RPMI8226 (cell line): Measurements from ENCODE around the gene HES3.
"Not testable (repeated sequence)": the region's sequence is repeated elsewhere in the genome, so short reads cannot be mapped to it uniquely, and the experiment has no call there.

Experiments used
- DNase-seq: peaks from one replicate; pipeline ENCODE4 v3.0.0-alpha.2; 2015

Gene HES3

GRCh38 chr1:6219641-6220040 is 24.3 kb upstream of the HES3 start:
- not testable (repeated sequence) for DNase-seq

- DNase-seq: no peak
Measured at GRCh38 chr1:6220236-6220635, 23.7 kb upstream of the HES3 start.

DNA sequence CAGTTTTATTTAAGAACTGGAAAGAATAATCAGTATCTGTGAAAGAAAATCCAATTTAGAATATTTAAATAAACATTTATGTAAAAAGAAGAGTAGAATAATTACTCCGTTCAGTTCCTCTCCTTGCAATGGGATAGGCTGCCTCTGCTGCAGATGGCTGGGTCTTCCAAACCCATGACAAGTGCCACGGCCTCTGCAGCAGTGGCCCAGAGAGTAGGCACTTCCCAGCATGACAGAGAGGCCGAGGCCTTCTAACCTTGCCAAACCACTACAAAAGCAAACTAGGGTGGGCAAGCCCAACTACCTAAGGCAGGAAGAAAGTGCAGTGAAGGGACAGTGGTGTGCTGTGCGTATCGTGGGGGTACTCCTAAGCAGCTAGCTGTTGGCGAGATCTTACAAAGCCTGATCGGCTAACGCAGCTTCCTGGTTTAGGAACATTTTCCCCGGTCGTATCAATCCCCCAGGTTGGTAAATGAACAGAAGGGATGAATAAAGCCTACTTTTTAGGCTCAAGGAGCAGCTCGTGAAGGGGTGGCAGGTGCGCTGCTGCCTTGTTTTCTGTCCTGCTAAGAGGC is 22.7 kb upstream of the HES3 start:
- no peak for DNase-seq

DNA sequence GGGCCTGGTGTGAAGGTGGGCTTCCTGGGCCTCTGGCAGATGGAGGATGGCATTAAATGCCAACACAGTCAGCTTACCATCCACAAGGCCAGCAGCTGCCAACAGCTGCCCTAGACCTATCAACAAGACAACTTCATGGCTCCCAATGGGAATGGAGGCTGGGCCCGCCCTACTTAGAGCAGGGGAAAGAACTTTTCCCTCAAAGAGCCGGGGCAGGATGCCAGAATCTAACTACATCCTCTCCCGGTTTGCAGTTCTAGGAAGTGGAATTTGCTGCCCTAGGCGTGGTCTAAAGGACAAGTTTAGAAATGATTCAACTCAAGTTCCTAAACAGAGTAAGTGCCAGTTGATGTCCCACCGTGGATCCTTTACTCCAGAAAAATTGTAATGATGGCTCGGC is 21.3 kb upstream of the HES3 start:
- no peak for DNase-seq

DNA sequence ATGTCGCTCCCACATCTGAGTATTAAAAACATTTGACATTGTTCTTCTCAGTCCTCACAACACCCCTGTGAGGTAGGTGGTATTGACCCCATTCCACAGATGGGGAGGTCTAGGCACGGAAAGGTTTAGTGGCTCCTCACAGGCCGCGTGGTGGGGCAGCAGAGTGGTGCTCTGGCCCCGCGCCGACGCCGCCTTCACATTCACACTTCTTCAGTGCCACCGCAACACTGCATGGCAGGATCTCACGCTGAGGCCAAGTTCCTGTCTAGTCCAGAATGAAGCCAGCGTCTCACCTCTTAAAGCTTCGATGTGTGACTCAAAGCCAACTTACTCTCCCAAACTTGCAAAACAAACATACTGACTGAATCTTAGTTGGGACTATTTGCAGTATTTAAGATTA is 20.4 kb upstream of the HES3 start:
- no peak for DNase-seq

GRCh38 chr1:6224718-6225117 is 19.3 kb upstream of the HES3 start:
- DNase-seq: no peak

- DNase-seq: no peak
Measured at GRCh38 chr1:6225651-6226050, 18.3 kb upstream of the HES3 start.

GRCh38 chr1:6233376-6233775 is 10.6 kb upstream of the HES3 start:
- no peak for DNase-seq

GRCh38 chr1:6234502-6235295 is 9.3 kb upstream of the HES3 start:
- no peak for DNase-seq

- DNase-seq: peak; percentile 60
Measured at GRCh38 chr1:6235296-6235677, 8.7 kb upstream of the HES3 start.

GRCh38 chr1:6237093-6237492 is 6.9 kb upstream of the HES3 start:
- DNase-seq: no peak

DNA sequence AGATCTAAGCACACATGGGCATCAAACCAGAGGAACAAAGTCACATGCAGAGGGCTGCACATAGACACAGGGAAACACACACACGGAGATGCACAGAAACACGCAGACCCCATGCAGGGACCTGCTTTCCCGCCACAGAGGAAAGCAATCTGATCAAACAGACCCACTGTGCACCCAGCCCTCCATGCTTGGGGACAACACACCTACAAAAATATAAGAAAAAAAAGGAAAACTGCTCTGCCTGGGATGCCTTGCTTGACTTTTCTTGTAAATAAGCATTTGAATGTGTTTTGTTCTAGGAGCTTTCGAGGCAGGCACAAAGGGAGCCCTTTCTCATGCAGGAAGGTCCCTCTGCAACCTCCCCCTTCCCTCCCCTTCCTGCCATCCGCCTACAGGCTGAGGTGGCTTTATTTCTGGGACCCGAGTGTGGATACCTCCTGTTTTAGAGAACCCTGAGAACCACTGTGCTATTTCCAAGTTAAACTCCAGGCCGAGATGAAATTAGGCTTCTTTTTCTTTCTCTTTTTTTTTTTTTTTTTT is 4.7 kb upstream of the HES3 start:
- no peak for DNase-seq

DNA sequence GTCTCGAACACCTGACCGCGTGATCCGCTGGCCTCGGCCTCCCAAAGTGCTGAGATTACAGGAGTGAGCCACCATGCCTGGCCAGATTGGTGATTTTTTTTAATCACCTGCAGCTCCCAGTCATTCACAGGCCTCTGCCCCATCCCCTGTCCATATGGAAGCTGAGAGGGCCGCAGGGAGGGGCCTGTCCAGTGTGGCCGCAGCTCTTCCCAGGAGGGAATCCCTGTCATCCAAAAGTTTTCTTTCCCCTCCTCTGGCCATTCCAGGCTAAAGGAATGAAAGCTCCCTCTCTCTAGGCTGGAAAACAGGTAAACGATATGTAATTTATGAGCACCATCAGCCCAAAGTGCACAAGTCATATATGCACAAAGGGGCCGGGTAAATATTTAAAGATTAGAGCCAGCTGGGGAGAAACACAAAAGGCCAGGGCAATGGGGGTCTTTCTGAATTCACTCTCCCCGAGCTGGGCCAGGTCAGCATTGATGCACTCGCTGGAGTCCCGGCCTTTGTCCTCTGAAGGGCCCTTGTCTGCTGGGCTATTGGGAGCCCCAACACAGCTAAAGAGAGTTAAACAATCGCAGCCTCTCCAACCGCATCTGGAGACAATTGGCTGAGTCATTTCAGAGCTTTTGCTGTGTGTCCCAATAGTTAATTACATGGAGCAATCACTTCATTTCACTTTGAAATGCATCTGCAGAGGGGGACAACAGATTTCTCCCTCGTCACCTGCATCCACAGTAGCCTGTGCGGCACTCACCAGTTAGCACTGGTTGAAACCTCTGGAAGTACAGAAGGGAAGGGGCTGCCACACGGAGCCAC is 3.8 kb upstream of the HES3 start:
- no peak for DNase-seq

DNA sequence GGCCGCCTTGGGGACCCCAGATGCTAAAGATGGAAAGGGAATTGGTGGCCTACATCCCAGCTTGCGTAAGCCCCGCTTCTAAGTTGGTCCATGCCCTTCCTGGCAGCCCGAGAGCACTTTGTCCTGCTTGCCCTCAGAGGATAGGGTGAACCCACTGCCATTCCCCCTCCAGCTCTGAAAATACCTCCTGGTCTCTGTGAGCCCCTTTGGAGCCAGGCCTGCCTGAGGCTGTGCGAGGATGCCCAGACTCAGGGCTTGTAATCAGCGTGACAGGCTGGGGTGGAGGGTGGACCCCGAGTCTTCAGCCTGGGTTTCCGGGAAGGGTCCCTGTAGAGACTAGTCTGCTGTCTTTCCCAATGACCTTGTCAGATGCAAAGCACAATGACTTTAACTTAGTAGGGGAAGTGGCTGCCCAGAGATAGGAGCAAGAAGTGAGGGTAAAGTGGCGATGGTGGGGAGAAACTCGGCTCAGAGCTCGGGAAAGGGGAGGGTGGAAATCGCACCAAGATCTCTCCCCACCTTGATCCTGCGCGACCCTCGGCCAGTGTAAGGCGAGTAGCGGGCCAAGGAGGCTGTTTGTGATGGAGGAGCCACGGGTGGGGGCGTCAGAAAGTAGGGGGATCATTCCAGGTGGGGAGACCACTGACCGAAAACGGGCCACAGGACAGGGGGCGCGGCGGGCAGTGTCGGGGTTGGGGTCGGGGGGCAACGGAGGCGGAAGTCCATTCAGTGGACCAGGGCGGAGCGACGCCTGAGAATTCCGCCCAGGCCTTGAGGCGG is 2.7 kb upstream of the HES3 start:
- DNase-seq: no peak

GRCh38 chr1:6241887-6242740 is 1.9 kb upstream of the HES3 start:
- DNase-seq: peak; percentile 67

DNA sequence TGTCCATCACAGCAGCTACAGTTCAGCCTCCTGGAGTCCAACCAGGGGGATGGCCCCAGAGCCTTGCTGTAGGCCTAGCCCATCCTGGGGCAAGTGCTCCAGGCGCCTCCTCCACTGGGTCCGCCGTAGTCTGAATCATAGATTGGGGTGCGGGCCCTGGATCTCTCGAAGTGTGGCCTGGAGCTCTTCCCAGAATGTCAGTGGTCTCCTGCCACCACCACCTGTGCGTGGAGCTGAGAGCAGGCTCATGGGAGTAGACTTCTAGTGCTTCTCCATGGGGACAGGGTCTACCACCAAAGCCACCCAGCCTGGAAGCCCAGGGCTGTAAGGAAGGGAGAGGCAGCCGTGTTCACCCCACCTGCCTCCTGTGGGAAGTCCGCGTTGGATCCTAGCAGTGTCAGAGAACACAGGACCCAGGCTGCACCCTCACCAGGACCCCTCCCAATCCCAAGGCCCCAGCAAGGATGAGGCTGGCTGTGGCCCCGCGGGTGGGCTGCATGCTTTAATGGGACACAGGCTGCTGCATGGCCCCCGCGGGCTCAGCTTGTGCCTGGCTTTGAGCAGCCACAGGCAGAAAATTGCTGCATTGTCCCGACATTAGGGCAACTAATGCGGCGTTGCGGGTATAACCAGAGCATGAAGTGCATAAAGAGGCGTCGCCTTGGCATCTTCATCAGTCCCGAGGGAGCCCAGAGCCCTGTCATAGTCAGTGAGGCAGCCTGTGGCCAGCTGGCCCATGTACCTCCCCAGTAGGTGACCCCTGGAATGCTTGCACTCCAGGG is 735 bp upstream of the HES3 start:
- no peak for DNase-seq

DNA sequence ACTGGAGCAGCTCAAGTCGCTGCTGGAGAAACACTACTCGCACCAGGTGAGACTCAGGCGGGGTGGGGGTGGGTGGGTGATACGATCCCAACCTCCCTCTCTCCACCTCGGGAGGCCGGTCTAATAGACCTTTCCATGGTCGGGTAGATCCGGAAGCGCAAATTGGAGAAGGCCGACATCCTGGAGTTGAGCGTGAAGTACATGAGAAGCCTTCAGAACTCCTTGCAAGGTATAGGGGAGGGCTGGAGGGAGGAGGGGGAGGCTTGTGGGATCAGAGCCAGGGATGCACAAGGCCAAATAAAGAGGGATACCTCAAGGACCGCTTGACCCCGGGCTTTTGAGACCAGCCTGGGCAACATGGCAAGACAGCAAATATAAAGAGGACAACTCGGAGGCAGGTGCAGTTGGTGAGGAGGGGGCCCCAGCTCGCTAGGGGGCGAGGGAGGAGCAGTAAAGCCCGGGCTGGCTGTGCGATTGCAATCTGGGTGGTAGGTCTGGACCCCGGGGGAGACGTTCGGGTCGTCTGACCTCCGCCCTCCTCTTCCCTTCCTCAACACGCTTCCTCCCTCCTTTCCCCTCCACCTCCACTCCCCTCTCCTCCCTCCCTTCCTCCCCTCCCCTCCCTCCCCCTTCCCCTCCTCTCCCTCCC is 546 bp downstream of the HES3 start:
- no peak for DNase-seq

GRCh38 chr1:6245086-6245868 is 1.3 kb downstream of the HES3 start:
- DNase-seq: peak; percentile 95

- no peak for DNase-seq
Measured at GRCh38 chr1:6245869-6246496, 2.0 kb downstream of the HES3 start.
